GM12878 (cell line): ENCODE data around the gene SLC16A10. TPM values are rescaled to one million over a fixed set of nuclear protein-coding genes. Genes with fewer than 3 reads are reported as not detected.
A peak's percentile ranks its signal among the peaks of the same experiment; 100 is the strongest.

Experiments used
- ATF2 ChIP-seq: IDR thresholded peaks from 2 replicates; pipeline ENCODE4 v1.6.1; 2012; ENCODE audit warnings: low read length, inconsistent platforms
- CREB1 ChIP-seq: IDR thresholded peaks from 2 replicates; pipeline ENCODE4 v1.6.1; 2012; ENCODE audit warnings: low read depth, mild to moderate bottlenecking, inconsistent platforms
- CUX1 ChIP-seq: IDR thresholded peaks from 2 replicates; pipeline ENCODE4 v1.6.1; 2012; ENCODE audit warnings: improper control_type of control experiment, low read depth, low read length; ENCODE audit not compliant: insufficient replicate concordance
- E2F4 ChIP-seq: IDR thresholded peaks from 2 replicates; pipeline ENCODE4 v1.6.1; 2012; ENCODE audit warnings: low read depth, low read length, improper control_type of control experiment
- EED ChIP-seq: sonication (generic); IDR thresholded peaks from 2 replicates; pipeline ENCODE4 v1.6.1; 2016; ENCODE audit warnings: antibody characterized with exemption, low read depth
- FOXM1 ChIP-seq: IDR thresholded peaks from 2 replicates; pipeline ENCODE4 v1.6.1; 2012; ENCODE audit warnings: low read depth, mild to moderate bottlenecking, inconsistent platforms, low read length, moderate library complexity
- IRF5 ChIP-seq: fragments of 450-650 bp; IDR thresholded peaks from 2 replicates; pipeline ENCODE4 v1.6.1; 2017; ENCODE audit warnings: borderline replicate concordance
- LARP7 ChIP-seq: fragments of 450-650 bp; IDR thresholded peaks from 2 replicates; pipeline ENCODE4 v1.6.1; 2017; ENCODE audit warnings: mild to moderate bottlenecking
- NRF1 ChIP-seq: conservative IDR thresholded peaks from 2 replicates; pipeline ENCODE4 v1.6.1; 2011; ENCODE audit warnings: mild to moderate bottlenecking, low read depth, low read length, improper control_type of control experiment
- POLR2AphosphoS5 ChIP-seq: IDR thresholded peaks from 2 replicates; pipeline ENCODE4 v1.6.1; 2011; ENCODE audit warnings: mild to moderate bottlenecking, low read length, inconsistent platforms
- SKIL ChIP-seq: fragments of 450-650 bp; IDR thresholded peaks from 2 replicates; pipeline ENCODE4 v1.6.1; 2017; ENCODE audit warnings: mild to moderate bottlenecking, low read depth, inconsistent platforms; ENCODE audit not compliant: poor library complexity, severe bottlenecking
- YBX1 ChIP-seq: fragments of 450-650 bp; IDR thresholded peaks from 2 replicates; pipeline ENCODE4 v1.6.1; 2016; ENCODE audit warnings: antibody characterized with exemption
- ZBTB40 ChIP-seq: fragments of 450-650 bp; IDR thresholded peaks from 2 replicates; pipeline ENCODE4 v1.6.1; 2016; ENCODE audit warnings: mild to moderate bottlenecking, moderate library complexity, borderline replicate concordance
- polyA plus RNA-seq, 11 experiments: library from polyadenylated mRNA; depleted of rRNA in 4 of 11; unstranded in 6 of 11; stranded (reverse) in 5 of 11; fragments of >200 nt; fragmentation: Nextera tagmentation in 4 of 11; fragmentation: Illumina TruSeq in 1 of 11; extraction: Ambion mirVana in 4 of 11; extraction: Trizol in 1 of 11; gene quantifications; 1 replicate in 1 of 11; 2 replicates in 10 of 11; pipeline versions ENCODE4 v1.2.1 to v1.2.3, GENCODE V29; 2011 to 2016; ENCODE audit warnings: inconsistent platforms in 2 of 11, missing spikeins in 2 of 11, low read depth in 1 of 11
- total RNA-seq, 4 experiments: library from RNA; depleted of rRNA in 3 of 4; stranded (reverse); fragments of >200 nt in 3 of 4; fragmentation: Illumina TruSeq in 1 of 4; extraction: Trizol in 1 of 4; gene quantifications; 2 replicates each; pipeline versions ENCODE4 v1.2.1 to v1.2.3, GENCODE V29; 2013 to 2021

SLC16A10 gene
- total and polyA plus RNA-seq, 10 of the 15 experiments (the other 5 are each of a cell fraction or from before 2014, with no cell fraction given): 2.3 to 19.0 (median 8.0) TPM

- peak; percentile 75 for TF ChIP-seq SKIL
- peak; percentile 94 for TF ChIP-seq ZBTB40
- TF ChIP-seq POLR2AphosphoS5: peak; percentile 89
- peak; percentile 79 for TF ChIP-seq NRF1
- TF ChIP-seq EED: no peak
- no peak for TF ChIP-seq CUX1
- no peak for TF ChIP-seq IRF5
- TF ChIP-seq FOXM1: peak; percentile 74; the same call in 1 of the 2 replicates
- no peak; the same call in 1 of the 2 replicates for TF ChIP-seq ATF2
- TF ChIP-seq YBX1: no peak
- peak; percentile 74; the same call in 1 of the 2 replicates for TF ChIP-seq CREB1
- TF ChIP-seq LARP7: peak; percentile 84
- no peak for TF ChIP-seq E2F4
These were observed 172.0 kb downstream of the SLC16A10 start (continued) for GRCh38 chr6:111259089-111259831.
